C1 segment of cervical spinal cord (tissue), 14 donors: Measurements from ENCODE around the gene PTPN13.

ENCODE experiments used
- DNase-seq, 14 donors: peaks; one replicate each; lab custom pipeline; 2025; lab: John Stamatoyannopoulos, UW

PTPN13 gene, protein sequence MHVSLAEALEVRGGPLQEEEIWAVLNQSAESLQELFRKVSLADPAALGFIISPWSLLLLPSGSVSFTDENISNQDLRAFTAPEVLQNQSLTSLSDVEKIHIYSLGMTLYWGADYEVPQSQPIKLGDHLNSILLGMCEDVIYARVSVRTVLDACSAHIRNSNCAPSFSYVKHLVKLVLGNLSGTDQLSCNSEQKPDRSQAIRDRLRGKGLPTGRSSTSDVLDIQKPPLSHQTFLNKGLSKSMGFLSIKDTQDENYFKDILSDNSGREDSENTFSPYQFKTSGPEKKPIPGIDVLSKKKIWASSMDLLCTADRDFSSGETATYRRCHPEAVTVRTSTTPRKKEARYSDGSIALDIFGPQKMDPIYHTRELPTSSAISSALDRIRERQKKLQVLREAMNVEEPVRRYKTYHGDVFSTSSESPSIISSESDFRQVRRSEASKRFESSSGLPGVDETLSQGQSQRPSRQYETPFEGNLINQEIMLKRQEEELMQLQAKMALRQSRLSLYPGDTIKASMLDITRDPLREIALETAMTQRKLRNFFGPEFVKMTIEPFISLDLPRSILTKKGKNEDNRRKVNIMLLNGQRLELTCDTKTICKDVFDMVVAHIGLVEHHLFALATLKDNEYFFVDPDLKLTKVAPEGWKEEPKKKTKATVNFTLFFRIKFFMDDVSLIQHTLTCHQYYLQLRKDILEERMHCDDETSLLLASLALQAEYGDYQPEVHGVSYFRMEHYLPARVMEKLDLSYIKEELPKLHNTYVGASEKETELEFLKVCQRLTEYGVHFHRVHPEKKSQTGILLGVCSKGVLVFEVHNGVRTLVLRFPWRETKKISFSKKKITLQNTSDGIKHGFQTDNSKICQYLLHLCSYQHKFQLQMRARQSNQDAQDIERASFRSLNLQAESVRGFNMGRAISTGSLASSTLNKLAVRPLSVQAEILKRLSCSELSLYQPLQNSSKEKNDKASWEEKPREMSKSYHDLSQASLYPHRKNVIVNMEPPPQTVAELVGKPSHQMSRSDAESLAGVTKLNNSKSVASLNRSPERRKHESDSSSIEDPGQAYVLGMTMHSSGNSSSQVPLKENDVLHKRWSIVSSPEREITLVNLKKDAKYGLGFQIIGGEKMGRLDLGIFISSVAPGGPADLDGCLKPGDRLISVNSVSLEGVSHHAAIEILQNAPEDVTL (N-terminal part only)

DNA sequence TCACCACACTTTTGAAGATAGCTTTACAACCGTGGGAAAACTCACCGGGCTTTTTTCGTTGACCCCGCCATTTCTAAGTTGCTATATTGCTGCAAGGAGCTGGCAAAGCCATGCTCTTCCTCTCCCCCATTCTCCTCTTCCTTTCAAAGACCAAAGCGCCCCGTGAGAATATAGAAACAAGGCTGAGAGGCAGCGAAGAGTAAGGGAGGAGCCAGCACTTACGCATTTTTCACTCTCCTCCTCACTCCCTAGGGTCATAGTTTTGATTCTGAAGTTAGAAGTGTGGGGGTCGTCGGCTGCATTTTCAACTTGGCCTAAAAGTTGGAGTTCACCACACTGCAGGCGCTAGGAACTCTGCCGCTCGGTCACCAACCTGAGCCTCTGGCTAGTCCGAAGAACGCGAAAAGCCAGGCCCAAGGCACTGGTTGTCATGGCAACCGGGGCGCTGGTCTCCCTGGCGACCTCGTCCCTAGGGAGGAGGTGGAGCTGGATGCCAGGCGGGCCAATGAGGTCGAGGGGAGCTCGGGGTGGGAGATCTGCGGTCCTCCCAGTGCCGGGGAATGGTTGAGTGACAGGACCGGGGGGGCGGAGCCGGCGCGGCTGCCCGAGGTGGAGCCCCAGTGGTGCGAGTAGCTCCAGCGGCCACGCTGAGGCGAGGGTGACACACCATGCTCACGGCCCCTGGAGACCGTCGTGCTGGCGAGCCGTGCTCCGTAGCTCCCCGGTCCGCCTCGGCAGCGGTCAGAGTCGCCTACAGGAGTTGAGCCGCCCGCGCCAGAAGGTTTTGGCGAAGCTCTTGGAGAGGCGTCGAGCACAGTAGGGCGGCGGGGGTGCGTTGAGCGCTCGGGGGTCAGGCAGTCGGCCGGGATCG lies at the start of gene PTPN13:
PTPN13 (plus strand) TSS at position 628 of the 871 bp plus-strand sequence. CDS start 40,942 bp downstream, outside the sequence.
- DNase-seq = peak; percentile 68 to 99 (median 96)

DNA sequence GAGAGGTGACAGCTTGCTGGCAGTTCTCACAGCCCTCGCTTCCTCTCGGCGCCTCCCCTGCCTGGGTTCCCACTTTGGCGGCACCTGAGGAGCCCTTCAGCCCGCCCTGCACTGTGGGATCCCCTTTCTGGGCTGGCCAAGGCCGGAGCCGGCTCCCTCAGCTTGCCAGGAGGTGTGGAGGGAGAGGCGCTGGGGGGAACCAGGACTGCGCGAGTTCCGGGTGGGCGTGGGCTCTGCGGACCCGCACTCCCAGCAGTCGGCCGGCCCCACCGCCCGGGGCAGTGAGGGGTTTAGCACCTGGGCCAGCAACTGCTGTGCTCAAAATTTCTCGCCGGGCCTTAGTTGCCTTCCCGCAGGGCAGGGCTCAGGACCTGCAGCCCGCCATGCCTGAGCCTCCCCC lies 47.0 kb upstream of the PTPN13 start:
- no peak for DNase-seq

DNA sequence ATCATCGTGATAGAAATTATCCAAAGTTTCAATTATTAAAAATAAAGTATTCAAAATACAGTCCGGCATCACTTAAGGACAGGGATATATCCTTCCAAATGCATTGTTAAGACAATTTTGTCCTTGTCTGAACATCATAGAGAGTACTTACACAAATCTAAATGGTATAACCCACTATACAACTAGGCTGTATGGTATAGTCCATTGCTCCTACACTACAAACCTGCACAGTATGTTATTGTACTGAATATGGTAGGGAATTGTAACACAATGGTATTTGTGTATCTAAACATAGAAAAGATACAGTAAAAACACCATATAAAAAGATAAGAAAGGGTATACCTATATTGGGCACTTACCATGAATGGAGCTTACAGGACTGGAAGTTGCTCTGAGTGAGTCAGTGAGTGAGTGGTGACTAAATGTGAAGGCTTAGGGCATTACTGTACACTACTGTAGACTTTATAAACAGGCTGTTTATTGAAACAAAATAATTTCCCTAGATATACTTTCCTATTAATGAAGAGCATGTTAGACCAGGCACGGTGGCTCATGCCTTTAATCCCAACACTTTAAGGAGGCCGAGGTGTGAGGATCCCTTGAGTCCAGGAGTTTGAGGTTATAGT lies 44.8 kb upstream of the PTPN13 start:
- no peak for DNase-seq

DNA sequence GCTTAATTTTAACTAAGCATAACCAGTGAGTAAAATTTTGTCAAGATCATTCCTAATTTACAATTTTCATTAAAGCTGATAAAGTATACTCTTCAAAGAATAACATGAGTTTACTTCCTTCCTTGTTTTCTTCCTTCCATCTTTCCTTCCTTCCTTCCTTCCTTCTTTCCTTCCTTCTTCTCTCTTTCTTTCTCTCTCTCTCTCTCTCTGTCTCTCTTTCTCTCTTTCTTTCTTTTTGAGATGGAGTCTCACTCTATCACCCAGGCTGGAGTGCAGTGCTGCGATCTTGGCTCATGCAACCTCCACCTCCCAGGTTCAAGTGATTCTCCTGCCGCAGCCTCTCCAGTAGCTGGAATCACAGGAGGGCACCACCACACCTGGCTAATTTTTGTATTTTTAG lies 42.7 kb upstream of the PTPN13 start:
- DNase-seq = no peak

DNA sequence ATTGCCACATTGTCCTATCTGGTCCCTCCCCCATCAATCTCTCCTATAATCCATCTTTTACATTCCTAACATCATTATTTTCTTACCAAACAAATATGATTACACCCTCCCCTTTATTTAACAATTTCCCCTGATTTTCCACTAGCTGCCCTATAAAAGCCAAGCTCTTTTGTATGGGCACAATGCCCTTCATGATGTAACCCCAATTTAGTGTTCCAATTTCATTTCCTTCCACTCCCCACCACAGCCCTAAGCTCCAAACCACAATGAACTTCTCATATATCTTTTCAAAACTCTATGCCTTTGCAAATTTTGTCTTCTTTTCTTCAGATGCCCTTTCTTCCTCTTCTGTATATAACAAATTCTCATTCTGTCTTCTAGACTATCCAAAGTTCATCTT lies 39.5 kb upstream of the PTPN13 start:
- DNase-seq = no peak

DNA sequence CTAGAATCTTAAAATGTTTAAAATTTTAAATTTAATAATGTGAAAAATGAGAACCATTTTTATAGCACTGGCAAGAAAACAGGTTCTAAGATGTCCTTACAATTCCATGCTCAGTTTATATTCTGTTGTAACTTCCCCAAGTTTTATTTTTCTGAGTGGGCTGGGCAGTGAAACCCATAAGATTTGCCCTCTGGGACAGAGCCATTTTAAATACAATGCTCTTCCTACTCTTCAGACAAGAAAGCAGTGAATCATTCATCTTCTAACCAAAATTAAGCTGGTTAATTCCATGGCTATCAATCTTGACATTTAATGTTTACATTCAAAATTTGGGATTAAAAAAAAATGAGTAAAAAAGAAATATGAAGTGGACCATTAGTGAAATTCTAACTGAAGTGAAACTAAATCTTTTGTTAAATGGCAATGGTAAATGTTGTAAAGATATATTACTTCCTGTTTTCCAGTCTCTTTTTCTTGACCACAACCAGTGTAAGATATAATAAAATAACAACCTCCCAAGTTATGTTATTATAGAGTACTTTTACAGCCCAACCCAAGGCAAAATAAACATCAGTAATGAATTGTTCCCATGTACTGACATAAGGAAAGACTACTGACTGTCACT lies 37.2 kb upstream of the PTPN13 start:
- DNase-seq = no peak

DNA sequence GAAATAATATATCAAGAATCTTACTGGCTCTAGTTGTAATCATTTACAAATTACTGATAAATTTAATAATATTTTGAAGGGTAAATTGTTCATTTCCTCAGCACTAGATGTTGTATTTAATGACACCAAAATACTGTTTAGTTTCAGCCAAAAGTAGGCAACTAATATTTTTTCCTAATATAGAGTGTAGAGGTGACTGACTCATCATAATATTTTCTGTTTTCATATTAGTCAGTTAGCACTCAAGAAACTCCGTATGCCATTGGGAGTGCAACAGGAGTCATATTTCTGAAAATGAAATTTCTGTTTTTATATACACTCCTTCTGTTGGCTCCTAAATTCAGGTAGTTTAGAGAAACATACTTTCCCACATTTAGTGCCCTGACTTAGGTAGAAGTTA lies 36.6 kb upstream of the PTPN13 start:
- DNase-seq = no peak

DNA sequence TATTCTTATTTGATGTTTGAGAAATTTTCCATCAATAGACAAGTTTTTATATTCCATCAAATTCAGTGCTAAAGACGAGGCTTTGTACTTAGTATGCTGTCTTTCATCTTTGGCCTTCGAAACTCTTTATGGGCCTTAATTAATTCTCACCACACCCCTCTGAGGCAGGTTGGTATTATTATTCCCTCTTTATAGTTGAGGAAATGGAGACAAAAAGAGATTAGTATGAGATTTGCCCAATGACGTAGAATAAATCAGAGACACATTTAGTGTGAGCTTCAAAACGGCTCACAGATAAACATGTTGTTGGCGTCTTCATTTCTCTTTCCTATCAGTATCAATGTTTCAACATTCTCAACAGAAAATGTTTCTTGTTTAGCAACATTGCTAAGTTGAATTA lies 35.9 kb upstream of the PTPN13 start:
- no peak for DNase-seq

DNA sequence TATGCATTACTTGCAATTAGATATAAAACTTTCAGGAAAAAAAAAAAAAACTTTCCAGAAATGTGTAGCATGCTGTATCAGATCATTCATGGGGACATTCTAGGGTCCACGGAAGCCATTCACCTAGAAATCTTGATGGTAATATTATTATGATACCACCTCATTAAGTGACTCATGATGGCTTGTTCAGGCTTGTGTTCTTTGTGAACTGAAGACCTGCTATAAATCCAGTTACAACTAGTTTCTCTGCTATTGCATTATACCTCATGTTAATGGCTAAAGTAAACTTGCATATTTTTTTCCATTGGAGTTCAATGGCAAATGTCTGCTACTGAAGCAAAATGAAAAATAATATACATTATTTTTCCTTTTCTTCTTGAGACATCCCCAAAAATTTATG lies 35.3 kb upstream of the PTPN13 start:
- no peak for DNase-seq

DNA sequence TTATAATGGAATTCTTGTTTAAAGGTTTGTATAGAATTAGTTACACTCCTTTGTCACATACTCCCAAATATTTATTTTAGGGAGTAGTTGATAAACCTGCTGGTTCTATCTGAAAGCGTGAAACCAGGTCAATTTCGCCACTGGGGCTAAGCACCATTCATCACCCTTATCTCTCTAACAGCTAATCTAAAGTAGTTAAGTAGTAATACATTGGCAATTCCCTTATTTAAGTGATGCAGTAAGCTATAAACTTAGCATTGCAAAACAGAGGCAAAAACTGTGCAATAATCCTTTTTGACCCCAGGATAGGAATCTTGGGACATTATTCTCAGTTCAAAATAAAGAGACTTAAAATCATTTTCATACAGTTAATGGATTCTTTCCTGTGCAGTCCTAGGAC lies 33.7 kb upstream of the PTPN13 start:
- no peak for DNase-seq

DNA sequence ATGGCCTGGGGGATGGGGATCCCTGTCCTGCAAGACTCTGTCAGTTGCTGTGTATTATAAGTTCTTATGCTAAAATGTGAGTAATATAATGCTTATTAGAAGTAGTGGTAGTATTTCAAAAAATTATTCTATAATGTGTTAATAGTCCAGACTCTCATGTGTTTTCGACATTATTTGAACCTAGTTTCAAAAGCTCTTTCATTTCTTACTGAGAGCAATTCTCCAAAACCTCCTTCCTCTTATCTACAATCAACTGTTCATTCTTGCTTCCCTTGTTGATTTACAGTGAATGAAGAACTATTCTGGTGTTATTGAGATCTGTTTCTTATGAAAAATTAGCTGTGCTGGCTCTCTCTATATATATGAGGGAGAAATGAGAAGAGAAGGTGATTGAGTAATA lies 32.9 kb upstream of the PTPN13 start:
- DNase-seq = no peak

DNA sequence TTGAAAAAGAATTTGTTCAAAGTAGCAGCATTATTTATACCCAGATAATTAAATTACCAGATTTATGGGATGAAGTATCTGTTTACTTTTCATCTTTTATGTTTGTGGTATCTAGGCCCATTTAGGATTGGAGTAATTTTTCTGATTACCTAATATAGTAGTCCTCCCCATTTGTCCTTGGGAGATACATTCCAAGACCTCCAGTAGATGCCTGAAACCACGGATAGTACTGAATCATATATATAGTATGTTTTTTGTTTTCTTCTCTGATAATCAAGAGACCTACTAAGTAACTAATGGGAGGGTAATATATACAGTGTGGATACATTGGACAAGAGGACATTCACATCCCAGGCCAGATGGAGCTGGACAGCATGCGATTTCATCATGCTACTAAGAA lies 30.7 kb upstream of the PTPN13 start:
- no peak for DNase-seq

DNA sequence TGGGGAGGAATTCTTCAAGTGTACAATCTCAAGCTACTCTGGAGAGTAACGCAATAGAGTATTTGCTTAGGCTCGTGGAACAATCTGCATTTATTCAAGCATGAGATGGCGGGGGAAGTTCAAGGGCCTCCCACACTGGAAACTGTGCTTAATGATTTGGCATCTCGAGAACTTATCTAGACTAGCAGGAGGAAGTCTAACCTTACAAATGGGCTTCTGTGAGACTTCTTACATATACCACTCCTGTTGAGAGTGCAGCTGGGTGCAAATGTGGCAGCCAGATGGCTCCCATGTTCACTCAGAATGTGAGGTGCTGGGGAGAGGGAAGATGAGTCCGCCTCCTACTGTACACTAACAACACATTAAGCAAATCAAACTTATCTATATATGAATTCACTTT lies 29.3 kb upstream of the PTPN13 start:
- DNase-seq = no peak

DNA sequence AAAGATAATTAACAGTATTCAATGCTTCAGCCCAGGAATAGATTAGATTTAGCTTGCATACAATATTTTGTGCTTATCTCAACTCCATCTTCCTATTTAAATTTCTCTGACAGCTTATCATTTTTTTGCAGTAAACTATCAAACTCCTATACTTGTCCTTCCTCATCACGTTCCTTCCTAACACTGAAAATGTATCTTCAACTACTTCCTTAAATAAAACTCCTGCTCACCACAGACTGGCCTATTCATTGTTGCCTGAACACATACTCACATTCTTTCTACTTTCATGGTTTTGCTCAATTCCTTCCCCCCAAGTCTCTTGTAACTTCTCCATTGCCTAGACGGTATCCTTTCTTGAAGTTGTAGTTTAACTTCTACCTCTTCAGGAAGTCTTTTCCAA lies 28.5 kb upstream of the PTPN13 start:
- no peak for DNase-seq

DNA sequence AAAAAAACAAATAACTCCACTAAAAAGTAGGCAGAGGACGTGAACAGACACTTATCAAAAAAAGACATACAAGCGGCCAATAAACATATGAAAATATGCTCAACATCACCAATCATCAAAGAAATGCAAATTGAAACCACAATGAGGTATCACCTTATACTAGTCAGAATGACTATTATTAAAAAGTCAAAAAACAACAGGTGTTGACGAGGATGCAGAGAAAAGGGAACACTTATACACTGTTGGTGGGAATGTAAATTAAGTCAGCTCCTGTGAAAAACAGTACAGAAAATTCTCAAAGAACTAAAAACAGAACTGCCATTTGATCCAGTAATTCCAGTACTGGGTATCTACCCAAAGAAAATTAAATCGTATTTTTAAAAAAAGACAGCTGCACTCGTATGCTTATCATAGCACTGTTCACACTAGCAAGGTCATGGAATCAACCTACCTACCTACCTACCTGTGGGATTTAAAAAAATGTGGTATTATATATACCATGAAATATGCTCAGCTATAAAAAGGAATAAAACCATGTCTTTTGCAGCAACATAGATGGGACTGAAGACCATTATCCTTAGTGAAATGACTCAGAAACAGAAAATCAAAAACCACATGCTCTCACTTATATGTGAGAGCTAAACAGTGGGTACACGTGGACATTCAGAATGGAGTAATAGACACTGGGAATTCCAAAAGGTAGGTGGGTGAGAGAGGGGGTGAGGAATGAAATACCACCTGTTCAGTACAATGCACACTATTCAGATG lies 24.8 kb upstream of the PTPN13 start:
- no peak for DNase-seq

DNA sequence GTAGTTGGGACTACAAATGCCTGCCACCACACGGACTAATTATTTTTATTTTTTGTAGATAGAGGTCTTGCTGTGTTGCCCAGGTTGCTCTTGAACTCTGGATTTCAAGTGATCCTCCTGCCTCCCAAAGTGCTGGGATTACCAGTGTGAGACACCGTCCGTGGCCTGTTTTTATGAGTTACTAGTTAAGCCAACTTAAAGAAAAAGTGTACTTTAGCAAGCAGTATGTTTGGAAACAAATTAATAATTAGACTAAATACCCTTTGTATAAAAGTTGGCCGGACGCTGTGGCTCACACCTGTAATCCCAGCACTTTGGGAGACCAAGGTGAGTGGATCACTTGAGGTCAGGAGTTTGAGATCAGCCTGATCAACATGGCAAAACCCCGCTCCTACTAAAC lies 14.2 kb upstream of the PTPN13 start:
- DNase-seq = no peak

DNA sequence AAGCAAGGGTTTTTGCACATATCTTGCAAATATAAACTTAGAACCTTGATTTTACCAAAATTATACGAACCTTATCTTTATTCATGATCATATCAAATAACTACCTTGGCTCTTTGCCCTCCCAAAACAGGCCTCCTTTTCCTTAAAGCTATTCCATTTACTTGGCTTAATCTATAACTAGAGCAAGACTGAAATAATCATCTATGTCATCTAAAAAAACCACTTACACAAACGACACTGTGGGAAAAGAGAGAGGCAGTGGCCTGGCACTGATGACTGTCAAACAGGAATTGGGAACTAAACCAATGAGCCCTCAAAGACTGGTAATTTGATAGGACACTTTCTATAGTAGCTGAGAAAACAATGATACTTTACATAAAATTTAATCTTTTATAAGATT lies 11.7 kb upstream of the PTPN13 start:
- no peak for DNase-seq

DNA sequence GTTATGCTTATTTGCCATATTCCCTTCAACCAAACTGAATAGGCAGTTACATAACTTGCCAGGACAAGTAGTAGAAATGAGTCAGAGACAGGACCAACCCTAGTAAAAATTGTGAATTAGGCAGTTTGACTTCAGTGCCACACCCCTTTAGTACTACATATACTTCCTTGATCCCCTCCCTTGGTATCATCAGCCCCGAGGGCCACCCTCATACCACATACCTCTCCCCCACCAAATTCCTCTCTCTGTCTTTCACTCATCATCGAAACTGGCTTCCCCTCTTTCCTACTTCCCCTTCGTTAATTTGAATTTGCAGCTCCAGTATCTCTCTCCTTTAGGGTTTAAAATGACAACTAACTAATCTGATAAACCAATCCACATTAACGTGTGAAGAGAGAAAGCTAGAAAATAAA lies 7.9 kb upstream of the PTPN13 start:
- DNase-seq = no peak

DNA sequence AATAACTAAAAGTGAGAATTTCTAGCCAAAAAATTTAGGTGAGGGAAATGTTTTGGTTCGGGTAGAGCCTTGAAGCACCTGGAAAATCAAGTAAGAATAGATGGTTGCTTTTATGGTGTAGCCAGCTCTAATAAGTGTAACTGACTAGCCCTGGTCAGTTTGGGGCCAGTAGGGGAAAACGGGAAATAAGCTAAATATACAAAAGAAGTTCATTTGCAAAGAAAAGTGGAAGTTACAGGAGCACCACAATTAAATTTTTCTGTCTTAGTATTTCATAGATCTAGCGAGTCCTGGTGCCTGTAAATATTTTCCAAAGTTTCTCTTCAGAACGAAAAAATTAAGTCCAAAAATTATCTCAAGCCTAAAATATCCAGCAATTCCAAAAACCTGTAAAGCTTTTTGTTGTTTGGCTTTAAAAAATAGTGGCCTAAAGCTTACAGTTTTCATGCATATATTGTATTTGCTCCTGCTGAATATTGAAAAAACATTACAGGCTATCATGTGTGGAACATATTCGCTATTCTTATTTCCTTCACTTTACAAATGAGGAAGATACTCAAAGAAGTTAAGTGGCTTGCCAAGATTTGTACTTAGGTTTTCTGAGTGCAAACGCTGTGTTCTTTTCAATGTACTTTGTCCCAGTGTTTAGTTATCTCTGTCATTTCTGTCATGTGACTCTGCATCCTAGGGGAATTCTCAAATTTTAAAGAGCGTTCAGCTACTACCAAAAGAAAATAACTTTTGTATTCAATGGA lies 7.3 kb upstream of the PTPN13 start:
- no peak for DNase-seq
